Skin of body (tissue), 2 donors: ENCODE results near the gene CHAT. TPM values are rescaled to one million over a fixed set of nuclear protein-coding genes. Genes with fewer than 3 reads are reported as not detected.
"Not testable (repeated sequence)": the region's sequence is repeated elsewhere in the genome, so short reads cannot be mapped to it uniquely, and the experiment has no call there.

Experiments
- DNase-seq: peaks from one replicate; lab custom pipeline; 2025; lab: John Stamatoyannopoulos, UW
- total RNA-seq: library from RNA; depleted of rRNA; stranded (reverse); fragments of >200 nt; gene quantifications from one replicate; pipeline ENCODE4 v1.2.3, GENCODE V29; 2014

CHAT gene
- total RNA-seq, 1 donor from 2014 or later: not detected

DNA sequence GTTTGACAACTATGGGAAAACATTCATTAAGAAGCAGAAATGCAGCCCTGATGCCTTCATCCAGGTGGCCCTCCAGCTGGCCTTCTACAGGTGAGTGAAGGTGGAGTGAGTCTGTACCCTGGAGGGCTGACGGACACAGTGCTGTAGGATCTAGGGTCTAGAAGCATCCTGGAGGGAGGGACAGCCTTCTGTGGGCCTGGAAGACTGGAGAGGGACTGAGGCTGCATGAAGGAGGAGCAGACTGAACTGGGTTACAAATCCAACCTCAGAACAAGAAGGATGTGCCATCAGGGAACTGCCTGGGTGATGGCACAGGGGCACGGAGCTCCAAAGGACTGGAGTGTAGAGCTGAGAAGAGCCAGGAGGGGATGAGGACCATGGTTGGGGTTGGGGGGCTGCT is 38.1 kb downstream of the CHAT start:
- DNase-seq: no peak

DNA sequence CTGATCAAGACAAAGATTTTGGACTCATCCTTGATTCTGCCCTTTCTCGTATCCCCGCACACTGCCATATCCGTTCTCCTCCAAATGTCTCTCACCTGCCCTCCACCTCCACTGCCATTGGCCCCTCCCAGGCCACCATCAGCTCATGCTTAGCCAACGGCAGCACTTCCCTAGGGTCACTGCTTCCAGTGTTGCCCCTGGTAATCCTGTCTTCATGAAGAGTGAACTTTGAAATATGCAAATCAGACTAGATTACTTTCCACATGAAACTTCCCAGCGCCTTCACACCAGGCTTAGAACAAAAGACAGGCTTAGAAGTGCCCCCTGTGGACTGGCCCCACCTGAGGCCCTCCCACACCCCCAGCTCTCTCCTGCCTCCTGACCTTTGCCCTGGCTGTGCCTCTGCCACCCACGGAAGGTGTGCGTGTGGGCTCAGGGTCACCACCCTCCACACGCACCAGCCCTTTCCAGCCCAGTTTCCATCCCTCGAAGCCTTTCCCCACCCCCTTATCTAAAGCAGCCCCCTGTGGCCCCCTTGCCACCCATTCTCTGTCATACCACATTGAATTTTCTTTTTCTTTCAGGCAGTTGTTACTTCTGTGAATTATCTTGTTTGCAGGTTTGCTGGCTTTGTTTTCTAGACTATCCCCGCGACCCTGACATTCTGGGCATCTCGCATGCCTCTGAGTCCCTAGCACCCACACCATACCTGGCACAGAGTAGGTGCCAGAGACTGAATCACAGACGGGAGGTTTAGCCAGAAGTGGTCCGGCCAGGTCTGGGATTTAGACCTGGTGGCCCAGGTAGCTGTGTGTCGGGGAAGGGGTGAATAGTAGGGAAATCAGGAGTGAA is 38.8 kb downstream of the CHAT start:
- DNase-seq: no peak

DNA sequence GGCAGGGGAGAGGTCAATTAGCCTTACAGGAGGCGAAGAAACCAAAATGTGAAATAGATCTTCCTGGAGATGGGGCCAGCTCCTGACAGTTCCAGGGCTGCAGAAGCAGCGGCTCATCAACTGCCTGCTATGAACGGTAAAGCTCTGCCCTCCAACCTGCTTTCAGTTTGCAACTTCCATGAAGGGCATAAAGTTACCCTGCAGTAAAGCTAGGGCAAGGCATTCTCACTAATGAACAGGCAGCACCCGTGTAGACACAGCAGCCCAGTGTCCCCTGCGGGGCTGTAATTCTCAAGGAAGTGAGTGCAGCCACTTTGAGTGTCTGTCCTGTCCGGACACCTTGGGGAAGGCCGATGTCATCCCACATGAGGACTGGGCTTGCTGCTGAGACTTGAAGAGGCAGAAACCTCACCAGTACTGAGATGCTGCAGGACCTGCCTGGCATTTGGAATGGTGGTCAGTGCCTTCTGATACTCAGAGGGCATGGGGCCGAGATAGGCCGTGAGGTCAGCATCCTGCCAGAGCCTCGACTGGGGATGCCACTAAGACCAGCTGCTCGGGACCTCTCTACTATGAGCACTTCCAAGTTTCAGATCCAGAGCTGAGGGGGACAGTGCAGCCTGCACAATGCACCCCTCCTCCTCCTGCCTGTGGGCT is 39.6 kb downstream of the CHAT start:
- no peak for DNase-seq

DNA sequence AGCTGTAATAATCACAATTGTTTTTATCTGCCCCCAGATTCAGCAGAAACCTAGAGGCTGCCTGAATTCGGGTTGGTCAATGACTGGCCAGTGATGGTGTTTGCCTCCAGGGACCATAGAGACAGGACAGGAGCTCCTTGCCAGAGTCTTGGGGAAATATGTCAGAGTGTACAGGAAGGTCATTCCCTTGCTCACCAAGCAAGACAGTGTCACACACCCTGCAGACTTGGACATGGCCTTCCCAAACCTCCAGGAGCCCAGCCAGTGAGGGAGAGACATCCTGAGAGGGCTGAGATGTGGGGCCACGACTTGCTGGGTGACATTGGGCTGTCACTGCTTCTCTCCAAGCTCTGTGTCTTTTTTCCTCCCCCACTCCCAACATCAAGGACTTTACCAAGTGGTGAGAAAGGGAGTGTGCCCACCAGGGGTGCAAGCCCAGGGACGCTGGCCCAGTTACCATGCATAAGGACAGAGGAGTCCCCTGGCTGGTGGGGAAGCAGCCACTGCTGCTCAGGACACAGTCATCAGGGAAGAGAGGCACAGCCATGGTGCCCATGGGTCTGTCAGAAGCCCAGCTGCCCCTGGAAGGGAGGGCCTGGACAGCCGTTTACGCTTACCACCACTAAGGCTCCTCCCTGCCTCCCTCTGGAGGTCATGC is 40.3 kb downstream of the CHAT start:
- no peak for DNase-seq

DNA sequence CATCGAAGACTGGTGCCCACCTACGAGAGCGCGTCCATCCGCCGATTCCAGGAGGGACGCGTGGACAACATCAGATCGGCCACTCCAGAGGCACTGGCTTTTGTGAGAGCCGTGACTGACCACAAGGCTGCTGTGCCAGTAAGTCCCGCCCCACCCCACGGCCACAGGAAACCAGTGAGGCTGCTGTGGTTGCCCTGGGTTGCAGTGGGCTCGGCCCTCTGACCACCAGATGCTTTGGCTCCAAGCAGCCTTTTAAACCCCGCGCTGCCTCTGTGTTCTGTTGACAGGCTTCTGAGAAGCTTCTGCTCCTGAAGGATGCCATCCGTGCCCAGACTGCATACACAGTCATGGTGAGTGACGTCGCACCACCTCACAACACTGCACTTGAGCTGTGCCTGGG is 41.3 kb downstream of the CHAT start:
- no peak for DNase-seq

DNA sequence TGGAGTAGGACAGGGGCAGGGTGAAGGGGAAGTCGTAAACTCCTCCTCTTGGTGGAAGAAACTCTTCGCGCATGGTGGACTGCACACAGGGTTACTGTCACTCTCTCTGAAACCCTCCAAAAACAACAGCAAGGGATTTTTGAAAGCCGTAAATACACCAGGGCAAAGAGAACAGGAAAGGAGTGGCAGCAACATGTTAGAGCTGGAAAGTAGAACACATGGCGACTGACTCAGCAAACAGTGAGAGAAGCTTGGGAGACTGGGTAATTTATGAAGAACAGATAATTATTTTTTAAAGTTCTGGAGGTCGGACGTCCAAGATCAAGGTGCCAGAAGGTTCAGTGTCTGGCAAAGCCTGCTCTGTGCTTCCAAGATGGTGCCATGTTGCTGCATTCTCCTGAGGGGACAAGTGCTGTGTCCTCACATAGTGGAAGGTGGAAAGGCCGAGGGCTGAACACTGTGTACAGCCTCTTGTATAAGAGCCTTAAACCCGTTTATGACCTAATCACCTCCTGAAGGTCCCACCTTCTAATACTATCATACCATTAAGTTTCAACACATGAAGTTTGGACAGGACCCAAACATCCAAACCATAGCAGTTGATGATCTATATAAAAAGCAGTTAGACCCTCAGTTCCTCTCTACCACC is 43.1 kb downstream of the CHAT start:
- no peak for DNase-seq

DNA sequence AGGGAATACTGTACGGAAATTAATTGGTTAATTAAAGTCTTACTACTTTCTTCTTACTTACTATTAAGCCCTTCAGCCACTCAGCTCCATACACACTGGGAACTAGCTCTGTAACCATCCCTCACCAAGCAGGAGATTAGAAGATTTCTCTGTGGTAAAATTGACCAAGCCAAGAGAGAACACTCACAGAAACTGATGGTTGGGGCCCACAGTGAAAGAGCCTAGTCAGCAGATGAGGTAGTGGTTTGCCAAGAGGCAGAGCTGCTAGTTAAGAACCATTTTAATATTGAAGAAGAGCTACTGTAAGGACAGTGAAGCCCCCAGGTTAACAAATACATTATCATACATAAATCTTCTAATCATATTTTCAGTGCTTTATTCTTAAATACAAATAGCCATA is 43.8 kb downstream of the CHAT start:
- DNase-seq: no peak

DNA sequence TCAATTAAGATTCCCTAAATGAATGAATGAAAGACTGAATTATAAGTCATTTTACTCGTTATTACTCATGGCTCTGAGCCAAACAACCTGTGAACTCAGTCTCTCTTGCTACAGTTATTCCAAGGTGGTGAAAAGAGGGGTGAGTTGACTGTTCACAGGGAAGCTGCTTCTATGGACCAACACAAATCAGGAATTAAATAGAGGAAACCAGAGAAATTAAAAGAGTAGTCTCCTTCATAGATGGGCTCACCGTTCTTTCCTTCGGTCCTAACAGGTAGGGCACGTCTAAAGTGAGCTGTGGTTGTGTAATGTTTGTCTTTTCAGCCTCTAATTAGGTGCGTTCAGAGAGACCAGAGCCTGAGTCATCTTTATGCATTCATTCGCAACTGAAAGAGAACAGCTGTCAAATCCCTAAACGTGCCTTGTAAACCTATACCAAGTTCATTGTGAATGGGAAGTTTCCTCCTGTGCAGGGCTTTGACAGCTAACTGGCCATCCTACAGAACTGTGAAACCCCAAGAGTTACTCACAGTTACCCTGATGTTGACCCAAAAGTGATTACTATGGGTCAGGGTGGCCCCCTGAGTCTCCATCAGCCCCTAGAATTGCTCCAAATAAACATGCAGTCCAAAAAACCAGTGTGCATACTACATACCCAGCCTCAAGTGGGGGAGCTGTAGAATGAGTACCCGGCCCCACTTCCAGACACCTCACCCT is 47.5 kb downstream of the CHAT start:
- no peak for DNase-seq

DNA sequence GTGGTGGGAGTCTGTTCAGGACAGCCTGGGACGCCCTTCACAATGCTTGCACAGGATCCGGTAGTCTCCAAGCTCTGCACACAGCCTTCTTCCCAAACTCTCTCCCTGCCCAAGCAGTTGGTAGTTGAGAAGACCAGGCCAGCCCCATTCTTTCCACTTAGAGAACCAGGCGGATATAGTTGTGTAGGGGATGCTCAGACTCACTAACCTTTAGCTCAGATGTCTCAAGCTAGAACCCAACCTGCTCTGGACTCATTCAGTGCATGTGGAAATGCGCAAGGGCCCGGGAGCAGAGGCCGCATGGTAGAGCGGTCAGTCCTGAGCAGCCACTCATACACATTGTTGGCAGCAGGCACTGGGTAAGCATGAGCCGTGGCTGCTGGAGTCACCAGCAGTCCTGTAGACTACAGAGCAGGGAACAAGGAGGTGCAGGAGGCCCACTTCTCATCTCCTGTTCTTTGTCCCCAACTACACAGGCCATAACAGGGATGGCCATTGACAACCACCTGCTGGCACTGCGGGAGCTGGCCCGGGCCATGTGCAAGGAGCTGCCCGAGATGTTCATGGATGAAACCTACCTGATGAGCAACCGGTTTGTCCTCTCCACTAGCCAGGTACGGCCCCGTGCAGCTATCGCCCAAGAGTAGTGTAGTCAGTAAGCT is 48.5 kb downstream of the CHAT start:
- DNase-seq: no peak

DNA sequence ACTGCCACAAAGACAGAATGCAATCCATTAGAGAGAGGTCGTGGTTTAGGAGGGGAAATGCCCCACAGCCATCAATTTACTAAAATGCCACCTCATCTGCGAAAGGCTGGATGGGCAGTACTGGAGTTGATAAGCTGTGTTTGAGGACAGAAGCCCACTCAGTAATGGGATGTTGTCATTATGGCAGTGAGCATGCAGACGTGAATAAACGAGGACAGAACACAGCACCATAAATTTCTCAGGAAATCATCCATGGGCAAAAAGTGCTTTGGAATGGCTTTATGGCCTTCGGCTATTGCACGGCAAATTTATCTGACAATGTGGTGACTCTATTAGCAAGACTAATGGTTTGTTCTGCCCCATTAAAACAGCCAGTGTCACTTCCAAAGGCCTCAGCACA is 49.8 kb downstream of the CHAT start:
- no peak for DNase-seq

DNA sequence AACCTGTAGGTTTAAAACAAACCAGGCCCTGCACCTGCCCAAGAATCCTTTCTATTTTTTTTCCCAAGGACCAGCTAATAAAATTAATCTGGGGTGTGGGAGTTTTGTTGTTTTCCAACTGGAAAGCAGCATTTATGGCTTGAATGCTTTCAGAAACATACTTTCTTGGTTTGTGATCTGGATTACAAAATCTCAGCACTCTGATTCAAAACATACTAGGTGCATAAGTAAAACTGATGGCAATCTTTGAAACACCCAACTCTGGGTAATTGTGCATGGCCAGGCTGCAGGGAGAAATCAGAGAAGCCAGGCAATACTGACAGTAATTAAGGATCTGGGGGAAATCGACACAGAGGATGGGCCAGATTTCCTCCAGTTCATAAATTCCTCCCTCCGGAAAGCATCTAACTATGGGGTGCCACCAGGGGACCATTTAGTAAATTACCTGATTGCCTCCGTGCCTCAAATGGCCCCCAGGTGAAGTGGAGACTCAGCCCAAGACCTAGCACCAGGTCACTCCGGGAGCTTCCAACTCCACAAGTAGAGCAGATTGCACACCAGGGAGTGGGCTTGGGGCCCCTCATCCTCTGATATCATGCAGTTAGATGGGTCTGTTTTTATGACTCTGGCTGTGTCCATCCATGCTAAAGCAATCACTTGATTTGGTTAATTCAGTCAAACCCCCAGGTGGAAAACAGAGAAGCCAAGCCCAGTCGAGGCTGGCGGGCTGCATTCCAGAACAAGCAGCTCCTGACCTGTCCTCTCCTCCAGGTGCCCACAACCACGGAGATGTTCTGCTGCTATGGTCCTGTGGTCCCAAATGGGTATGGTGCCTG is 50.4 kb downstream of the CHAT start:
- DNase-seq: no peak

DNA sequence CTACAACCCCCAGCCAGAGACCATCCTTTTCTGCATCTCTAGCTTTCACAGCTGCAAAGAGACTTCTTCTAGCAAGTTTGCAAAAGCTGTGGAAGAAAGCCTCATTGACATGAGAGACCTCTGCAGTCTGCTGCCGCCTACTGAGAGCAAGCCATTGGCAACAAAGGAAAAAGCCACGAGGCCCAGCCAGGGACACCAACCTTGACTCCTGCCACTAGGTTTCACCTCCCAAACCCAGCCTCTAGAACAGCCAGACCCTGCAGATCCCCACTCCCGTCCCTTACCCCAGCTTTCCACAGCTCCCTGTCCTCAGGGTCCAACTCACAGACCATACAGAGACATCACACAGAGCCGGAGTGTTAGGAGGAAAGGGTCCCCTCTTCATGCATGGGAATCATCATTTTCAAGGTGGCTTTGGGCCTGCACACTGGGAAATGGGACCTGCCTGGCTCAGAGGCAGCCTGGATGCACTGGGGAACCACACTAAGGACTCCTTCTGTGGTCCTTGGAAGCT is 51.1 kb downstream of the CHAT start:
- no peak for DNase-seq

DNA sequence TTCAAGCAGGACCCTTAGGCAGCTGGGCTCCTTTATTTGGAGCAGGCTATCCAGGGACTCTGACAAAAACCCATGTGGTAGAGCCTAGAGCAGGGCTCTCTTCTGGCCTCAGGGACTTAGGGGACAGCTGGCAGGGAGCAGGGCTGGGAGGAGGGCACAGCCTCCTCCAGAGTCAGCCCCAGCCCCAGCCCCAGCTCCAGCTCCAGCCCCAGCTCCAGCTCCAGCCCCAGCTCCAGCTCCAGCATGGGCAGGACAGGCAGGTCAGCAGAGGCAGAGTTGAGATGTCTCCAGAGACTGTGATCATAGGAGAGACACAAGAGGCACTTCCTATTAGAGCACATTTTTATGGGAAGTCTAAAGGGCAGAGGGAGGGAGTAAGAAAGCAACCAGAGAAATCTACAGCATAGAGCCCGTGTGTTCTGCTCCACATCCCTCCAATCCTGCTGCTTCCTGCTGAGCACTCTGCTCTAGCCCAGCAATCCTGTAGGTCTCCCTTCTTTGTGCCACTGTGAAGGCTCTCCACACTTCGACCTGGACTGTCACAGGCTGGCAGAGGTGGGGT is 52.3 kb downstream of the CHAT start:
- DNase-seq: no peak

DNA sequence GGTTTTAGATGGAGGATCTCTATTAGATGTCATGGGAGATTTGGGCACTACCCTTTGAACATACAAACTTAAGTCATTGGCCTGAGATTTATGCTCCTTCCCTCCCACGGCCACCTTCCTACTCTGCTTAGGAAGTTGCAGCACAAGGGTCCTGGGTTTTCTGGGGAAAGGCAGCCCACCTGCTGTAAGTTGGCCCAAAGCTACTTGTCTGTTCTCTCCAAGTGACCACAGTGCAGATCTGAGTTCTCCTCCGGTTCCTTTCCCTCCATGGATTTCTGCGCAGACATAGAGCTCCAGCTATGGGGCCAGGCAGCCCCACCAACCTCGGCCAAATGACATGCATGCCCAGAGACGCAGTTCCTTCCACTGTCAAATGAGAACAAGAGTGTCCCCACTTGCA is 52.8 kb downstream of the CHAT start:
- DNase-seq: no peak

DNA sequence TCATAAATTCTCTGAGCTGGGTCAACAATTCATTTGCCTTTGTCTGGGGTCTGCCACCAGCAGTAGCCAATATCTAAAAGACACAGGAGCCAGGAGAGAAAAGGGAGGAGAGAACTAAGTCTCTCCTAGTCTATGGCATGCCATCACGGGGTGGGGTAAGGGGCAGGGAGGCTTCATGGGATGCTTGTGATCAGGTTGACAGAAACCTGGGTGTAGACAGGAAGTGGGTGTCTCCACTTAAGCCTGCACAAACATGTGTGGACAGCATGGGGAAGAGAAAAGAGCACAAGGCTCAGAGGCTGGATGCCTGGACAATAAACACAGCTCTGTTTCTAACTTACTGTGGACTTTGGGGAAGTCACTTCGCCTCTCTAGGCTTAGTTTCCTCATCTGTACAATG is 54.2 kb downstream of the CHAT start:
- no peak for DNase-seq

DNA sequence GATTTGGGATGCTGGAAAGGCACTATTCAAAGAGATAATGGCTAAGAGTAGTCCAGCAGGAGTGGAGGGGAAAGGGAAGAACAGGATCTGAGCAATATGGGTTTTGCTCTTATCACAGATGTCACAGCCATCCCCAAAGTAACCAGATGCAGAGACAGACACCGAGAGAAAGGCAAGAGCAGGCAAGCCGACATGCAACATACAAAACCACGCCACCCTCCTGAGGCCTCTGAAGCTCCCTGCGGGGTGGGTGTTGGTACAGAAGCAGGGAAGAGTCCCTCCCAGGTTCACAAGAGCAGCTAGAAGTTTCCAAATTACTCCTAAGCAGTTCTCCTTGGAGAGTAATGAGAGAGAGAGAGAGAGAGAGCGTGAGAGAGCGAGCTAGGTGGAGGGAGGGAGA is 54.8 kb downstream of the CHAT start:
- no peak for DNase-seq

DNA sequence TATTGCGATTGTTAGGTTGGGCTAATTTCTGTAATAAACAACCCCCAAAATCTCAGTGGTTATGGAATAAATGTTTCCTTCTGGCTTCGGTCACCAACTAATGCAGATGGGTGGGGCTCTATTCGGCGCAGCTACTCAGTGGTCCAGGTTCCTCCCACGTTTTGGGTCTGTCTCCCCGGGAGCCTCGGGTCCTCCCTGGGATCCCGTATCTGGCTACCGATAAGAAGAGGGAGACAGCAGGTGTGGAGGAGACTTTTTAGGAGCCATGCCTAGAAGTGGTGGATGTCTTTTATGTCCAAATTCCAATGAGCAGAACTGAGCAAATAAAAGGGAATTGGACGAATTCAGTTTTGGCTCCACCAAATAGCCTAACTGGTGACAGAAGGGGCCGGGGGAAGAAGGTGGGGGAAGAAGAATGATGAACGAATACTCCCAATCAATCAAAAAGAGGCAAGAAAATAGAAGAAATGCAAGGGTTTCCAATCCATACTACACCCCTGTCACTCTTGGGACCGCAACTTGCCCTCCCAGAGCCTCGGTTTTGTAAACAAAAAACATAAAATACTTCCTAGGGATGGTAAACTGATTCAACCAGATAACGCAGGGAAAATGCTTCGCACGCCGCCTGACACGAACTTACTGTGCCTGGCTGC is 65.1 kb downstream of the CHAT start:
- DNase-seq: no peak

DNA sequence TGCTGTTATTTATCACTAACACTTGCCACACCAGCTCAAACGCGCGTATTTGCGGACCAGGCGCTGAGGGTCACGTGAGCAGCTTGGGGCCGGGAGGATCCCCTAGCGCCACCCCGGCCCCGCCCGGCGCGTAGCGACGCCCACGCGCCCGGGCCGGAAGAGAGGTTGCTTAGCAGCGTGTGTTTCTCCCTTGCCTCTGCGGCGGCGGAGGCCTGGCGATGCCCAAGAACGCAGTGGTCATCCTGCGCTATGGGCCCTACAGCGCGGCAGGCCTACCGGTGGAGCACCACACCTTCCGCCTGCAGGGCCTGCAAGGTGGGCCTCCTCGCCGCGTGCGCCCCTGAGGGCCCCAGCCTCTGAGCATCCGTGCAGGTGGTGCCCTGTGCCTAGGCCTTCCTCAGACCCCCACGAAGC is 65.7 kb downstream of the CHAT start, which contains the start of gene C10orf53:
Gene C10orf53 (plus strand): TSS at position 172 of the 414 bp plus-strand sequence. CDS start 47 bp downstream, at position 219.
- no peak for DNase-seq

DNA sequence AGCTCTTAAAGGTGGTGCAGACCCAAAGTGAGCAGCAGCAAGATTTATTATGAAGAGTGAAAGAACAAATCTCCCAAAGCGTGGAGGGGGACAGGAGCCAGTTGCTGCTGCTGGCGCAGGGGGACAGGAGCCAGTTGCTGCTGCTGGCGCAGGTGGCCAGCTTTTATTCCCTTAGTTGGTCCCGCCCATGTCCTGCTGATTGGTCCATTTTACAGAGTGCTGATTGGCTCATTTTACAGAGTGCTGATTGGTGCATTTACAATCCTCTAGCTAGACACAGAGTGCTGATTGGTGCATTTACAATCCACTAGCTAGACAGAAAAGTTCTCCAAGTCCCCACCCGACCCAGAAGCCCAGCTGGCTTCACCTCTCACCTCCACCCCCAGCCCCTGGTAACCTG is 68.6 kb downstream of the CHAT start:
- not testable (repeated sequence) for DNase-seq
